GM12891 (cell line): ENCODE results near the gene CAMK1D.

Source experiments
- PAX5 ChIP-seq: IDR thresholded peaks from 2 replicates; pipeline ENCODE4 v1.6.1; 2011; ENCODE audit warnings: low read length, moderate library complexity, mild to moderate bottlenecking; ENCODE audit not compliant: insufficient read depth, severe bottlenecking
- POLR2A ChIP-seq: IDR thresholded peaks from 2 replicates; pipeline ENCODE4 v1.6.1; 2011; ENCODE audit warnings: low read depth, low read length, control low read depth
- POLR2AphosphoS5 ChIP-seq: IDR thresholded peaks from 2 replicates; pipeline ENCODE4 v1.6.1; 2011; ENCODE audit warnings: low read depth, low read length, control low read depth

- TF ChIP-seq POLR2A: no peak
- no peak for TF ChIP-seq POLR2AphosphoS5
- TF ChIP-seq PAX5: no peak
These were observed 120.0 kb downstream of the CAMK1D start for GRCh38 chr10:12469345-12469744.
